NCI-H1417 treated with DMSO at 0.1 percent for 48 hours (cell line): Measurements from ENCODE around the gene BAIAP2L1.
A peak's percentile ranks its signal among the peaks of the same experiment; 100 is the strongest.

Experiments used
- DNase-seq: peaks from one replicate; lab custom pipeline; 2025; lab: John Stamatoyannopoulos, UW

BAIAP2L1 gene

DNA sequence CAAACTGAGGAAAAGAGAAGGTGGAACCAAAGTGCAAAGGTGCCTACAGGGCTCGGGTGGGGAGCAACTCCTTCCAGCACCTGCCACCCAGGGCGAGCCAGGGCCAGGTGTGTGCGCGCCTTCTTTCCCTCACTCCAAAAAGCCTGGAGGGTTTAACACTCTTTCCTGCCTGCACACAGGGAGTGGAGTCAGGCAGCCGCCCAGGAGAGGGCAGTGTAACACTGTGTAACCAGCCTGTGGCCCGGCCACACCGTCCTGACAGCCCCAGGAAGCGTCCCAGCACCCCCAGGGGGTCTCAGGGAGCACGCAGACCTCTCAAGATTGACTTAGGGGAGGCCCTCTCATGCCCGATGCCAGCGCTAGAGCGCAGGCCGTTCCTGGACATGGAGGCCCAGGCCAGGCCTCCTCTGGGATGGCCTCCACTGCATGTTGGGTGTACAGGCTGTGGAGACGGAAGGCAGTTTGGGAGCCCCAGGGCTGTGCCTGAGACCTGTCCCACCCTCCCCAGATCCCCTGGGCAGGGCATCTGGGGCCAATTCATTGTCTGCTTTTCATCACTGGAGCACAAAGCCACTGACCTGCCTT is 106.0 kb downstream of the BAIAP2L1 start:
- no peak for DNase-seq

DNA sequence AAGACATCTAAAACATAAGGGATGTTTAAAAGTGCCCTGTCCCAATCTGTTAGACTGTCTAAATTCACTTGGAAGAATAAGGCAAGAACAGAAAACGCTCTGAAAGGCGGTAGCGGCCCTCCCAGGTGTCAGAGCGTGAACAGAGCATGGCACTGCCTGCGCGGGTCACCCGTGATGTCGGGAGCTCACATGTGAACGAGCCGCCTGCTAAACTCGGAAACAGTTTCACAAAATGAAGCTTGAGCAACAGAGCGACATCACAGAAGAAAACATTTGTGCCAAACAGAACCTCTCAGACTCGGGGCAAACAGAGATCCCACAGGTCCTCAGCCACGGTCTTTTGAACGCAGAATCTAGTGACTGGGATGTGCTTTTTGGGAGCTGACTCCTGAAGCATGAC is 106.6 kb downstream of the BAIAP2L1 start:
- DNase-seq, result no peak

DNA sequence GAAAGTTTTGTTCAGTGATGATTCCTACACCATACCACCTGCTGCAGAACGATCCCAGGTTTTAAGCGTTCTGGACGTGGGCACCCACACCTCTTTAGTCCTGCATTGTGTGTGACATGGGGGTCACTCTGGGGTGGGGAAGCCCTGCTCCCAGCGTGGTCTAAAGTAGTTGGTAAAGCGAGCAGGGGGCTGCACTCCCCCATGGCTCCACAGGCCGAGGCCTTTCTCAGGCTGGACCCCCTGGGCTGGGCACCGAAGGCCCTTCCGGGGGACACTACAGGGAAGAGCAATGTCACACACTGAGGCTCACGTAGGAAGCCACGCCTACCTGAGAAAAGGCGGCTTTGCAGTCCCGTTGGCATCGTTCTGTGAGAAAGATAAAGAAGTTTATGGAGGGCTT is 107.1 kb downstream of the BAIAP2L1 start:
- DNase-seq, result no peak

DNA sequence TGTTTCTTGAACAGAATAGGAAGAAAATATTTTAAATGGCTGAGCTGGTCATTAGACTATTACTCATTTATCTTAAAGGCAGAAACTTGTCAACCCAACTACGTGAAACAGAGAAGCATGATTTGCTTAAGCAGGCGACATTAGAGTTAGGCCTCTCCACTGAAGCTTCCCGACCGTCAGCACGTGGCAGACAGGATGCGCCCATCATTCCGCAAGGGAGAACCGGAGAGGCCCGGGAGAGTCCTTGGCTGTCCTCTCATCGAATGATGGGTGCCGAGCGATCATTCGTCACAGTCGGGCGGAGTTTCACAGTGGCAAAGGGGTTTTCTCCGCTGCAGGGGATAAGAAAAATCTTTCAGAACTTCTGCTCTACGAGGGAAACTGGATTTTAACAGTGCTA is 107.6 kb downstream of the BAIAP2L1 start:
- no peak for DNase-seq

DNA sequence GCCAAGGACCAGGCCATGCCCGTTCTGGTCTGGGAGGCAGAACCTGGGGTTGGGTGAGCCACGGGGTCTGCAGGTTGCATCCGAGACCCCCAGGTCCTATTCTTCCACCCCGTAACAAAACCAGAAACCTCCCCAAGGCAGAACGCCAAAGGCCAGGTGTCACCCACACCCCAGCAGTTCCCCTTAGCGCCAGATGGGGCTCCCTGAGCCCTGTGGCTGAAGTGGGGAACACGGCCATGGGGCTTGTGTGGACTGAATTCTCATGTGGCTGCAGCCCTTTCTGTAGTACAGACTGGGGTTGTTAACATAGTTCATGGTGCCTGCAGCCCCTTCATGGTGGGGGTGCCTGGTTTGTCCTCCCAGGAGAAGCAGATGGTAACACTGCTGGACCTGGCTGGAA is 109.2 kb downstream of the BAIAP2L1 start:
- no peak for DNase-seq

DNA sequence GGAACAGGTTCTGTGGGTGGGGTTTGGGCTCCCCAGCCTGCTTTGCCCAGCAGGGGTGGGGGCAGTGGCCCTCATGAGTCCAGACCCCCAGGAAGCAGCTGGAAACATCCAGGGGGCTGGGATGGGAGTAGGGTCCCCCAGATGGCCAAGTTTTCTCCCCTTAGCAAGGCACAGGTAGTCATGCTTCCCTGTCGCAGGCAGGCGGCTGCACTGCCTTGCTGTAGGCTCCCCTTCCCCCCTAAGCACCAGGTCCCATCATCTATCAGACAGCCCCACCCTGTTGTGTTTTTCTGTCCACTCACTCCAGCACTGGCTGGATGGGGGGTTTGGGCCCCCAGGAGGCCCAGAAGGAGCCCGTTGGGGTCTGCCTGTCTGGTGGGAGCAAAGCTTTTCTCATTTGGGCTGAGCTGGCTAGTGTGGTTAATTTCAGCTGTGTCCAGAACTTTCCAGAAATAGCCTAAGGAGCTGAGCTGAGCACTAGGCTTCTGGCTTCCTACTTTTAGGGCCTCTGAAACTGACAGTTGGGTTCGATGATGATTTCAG is 111.5 kb downstream of the BAIAP2L1 start:
- no peak for DNase-seq

DNA sequence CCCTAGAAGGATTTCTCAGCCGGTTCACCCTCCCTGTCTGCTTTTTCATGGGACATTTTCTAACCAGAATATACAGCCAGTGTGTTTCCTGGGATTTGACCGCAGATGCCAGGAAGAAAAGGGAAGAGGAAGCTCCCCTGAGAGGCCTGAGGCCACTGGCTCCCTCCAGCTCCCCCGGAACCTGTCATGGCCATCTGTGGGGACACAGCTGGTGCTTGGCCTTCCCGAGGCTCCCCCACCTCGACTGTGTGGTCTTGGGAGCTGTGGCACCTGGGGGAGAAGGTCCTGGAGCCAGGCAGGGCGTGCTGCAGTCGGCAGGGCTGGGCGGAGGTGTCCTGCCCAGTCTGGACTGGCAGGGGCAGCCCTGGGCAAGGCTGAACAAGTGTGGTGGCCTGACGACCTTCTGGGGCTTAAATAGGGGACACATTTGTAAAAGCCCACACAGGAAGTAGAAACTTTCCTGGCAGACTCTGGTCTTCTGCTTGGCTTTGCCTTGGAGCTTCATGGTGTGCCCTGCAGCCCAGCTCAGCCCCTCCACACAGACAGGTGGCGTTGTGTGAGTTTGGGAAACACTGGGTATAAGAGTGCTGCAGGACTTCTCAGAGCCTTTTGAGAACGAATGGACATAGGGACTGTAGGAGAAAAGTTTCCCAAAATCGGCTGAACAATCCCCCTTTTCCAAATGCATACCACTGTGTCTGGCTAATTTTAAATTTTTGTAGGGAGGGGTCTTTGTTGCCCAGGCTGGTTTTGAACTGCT is 112.6 kb downstream of the BAIAP2L1 start:
- no peak for DNase-seq

DNA sequence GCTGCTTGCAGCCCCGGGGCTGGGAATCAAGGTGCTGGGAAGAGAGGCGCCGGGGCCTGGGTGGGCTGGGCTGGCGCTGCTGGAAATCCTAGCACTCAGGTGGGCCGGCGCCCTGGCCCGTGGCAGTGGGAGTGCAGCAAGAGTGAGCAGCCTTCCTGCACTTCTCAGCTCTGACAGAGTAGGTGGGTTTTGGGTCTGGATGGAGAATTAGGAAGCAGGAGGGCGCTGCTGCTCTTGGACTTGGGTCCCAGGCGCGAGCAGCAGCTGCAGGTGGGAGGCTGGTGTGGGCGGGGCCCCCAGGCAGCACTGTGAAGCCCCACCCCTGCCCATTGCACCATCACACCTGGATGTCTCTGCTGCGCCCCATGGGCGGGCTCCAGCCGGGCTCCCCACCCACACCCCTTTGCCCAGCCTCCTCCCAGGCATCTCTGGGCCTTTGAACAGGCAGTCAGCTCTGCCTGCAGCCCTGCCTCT is 113.4 kb downstream of the BAIAP2L1 start:
- DNase-seq, result no peak

DNA sequence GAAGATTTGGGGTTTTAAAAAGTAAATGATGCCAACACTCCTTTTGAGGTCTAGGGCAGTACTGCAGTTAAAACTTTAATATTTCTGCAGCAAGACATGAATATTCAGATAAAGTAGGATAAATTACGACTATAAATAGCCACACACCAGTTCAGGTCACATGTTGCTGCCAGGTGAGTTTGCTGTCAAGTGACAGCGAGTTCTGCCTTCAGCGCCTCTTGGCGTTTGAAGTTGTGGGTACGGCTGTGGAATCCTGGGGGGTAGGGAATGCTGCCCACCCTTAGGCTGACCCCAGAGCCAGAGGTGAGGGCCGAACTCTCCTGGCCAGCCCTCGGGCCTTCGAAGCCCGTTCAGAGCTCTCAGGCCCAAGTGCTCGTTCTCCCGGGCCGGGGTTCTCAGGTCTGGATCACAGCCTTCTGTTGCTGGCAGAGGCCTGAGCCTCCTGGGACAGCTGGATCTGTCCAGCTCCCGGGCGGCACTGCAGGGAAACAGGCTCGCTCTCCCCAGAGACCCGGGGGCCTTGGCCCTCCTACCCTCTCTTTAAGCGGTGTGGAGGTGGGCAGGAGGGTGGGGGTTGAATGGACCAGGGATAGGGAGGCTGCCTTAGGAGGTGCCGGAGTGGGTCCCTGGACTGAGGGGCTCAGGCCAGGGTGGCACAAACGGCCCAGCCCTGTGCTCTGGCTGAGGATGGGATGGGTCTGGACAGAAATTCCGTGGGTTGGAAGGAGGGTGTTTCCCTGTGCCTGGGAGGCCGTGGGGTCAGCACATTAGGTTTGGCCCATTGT is 114.0 kb downstream of the BAIAP2L1 start:
- no peak for DNase-seq

DNA sequence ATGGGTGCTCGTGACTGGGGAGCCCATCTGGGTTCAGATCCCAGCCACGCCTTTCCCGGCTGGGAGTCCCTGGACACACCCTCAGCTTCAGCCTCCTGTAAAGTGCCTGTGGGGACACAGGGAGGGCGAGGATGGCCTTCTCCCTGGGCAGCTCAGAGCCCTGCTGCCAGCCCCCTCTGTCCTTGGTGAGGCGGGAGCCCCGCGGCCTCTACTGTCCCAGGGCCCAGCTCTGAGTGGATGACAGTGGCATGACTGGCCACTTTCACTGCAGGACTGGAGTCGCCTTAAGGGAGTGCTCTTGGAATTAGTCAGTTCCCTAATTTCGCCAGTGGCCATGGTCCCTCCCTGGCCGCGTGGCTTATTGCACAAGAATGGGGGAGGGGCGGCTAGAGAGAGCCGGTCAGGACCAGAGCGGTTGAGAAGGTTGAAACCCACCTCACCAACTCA is 114.8 kb downstream of the BAIAP2L1 start:
- DNase-seq, result no peak

DNA sequence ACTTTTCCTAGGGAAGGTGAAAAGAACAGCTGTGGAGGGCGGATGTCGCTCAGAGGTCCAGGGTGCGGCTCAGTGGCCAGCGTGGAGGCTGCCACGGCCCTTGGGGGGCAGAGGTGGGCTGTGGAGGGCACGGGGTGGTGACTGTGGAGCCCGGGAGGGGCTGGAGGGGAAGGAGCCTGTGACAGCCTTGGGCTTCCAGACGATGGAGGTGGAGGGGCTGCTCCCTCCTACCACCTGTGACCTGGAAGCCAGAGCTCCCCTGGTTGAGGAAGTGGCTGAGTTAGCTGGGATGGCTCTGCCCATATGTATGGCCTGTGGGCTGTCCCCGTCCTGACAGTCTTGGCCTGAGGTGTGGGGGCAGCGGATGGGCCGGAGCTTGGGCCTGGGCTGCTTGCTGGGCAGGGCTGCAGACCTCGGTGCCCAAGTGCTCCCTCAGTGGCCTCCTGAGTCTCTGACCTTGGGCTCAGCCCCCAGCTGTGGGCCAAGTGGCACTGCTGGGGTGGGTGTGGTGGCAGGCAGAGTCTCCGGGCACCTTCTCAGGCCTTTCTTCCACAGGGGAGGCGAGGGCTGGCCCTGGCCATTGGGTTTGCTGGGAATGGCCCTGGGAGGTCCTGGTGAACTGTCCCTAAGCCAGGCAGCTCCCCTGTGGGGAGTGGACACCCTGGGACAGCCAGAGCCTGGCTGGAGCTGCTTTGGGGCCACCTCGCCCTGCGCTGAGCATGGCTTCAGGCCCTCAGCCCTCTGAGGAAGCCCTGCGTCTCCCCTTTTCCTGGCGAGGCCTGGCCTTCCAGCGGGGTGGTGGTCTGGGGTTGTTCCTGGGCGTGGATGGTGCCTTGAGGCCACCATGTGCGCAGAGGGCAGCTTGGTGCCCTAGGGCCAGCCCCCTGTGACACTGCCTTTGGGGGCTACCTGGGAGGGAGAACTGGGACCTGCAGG is 115.5 kb downstream of the BAIAP2L1 start:
- no peak for DNase-seq

DNA sequence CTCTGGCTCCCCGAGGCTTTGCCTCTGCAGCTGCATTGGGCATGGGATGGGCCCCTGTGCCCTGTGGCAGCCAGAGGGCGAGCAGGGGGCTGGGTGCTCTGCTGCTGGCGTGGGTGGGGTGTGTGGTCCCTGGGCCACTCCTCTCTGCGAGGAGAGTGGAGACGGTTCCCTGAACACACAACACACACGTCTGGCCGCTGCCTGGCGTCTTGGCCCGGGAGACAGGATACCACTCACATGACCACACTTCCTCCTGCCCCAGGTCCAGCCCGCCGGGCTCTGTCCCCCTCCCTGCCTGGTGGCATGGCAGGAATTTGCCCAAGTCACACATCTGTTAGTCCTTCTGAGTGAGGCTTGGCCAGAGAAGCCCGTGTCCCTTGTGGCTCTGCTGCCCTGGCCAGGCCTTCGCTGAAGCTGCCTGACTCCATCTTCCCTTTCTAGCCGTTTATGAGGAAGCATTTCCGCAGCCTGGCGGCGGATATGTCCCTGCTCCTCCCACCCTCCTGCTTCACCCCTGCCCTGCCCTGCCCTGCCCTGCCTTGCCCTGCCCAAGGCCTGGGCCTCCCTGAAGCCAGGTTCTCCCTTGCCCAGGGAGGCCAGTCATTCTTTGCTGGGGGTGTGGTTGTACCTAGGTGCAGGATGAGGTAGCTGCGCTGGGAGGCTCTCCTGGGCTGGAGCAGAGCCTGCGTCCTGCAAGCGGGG is 116.4 kb downstream of the BAIAP2L1 start:
- DNase-seq, result no peak

DNA sequence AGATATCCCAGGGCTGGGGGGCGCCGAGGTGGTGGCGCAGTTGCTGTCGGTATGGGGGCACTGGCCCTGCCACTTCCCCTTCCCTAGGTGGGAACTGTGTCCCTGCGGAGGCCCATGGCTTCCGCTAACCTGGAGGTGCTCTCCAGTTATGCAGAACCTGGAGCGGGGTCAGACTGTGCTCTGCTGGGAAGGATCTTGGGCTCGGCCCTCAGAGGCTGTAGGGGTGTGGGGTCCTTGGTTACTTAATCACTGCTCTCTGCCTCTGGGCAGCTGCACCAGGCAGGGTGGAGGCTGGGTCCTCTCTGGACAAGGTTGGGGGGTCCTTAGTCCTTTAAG is 117.0 kb downstream of the BAIAP2L1 start:
- DNase-seq, result no peak

DNA sequence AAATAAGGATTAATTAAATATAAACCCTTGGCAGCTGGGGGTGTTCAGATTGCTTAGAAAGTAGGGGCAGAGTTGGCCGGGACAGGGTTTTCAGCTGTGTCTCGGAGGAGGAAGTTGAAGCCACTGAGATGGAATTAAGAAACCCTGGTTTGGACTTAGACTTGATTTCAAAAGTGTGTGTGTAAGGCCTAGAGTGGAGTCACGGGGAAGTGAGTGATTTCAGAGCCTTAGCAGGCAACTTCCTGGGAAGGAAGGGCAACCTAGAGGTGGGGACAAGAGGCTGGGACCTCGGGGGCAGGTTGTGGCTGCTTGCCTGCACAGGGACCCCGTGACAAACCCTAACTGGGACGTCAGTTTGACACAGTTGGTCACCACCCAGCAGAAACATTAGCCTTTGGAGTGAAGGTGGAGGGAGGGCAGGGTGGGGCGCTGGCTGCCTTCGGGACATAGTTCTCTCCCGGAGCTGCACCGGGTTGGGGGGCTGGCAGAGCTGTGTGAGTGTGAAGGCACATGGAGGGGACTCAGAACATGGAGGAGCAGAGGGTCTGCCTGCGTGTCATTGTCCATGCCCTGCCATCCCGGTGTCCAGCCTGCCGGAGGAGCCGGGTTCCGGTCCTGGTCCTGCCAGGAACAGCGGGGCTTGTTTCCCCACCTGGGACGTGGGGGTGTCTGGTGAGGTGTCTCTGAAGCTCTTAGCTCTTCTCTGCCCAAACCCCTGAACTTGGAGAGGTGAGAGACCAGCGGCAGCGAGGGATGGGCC is 117.6 kb downstream of the BAIAP2L1 start:
- no peak for DNase-seq

DNA sequence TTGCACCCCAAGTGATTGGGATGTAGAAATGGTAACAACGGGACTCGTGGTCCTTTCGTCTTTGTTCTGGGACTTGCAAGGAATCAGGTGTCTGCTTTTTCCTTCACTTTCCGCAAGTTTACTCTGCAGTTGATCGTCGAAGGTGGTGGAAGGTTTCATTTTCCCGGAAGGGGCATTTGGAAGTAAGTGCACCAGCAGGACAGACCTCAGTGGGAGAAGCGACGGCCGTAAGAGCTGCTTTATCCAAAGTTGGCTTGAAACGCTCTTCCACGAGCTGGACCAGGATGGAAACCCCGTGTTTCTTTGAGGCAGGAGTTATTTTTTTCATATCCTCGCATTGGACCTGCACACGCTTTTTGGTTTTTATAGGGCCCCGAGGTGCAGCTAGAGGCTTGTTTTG is 118.2 kb downstream of the BAIAP2L1 start:
- no peak for DNase-seq

DNA sequence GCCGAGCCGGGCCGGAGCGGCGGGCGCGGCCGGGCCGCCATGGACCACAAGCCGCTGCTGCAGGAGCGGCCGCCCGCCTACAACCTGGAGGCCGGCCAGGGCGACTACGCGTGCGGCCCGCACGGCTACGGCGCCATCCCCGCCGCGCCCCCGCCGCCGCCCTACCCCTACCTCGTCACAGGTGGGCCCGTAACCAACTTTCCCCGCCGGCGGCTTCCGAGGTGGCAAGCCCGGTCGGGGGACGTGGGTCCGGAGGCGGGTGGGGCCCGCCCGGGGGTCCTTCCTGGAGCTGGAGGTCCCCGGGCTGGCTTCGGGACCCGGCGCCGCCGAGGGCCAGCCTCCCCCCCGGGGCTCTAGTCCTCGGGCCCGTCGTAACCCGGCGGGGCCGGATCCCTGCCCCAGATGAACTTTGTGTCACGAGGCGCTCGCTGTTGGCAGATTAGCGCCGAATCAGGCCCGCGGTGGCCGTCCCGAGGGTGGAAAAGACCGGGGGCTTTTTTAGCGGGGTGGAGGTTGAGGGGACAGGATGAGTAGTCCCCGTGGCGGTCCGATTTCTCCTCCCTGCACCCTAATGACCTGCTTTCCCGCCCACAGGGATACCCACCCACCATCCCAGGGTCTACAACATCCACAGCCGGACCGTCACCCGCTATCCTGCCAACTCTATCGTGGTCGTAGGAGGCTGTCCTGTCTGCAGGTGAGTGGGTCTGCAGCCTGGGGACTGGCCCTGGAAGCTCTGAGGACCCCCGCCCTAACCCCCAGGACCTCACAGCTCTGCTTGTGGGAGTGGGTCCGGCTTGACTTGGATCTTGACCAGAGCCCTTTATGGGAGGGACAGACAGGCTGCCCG is 118.9 kb downstream of the BAIAP2L1 start:
- DNase-seq, result no peak

DNA sequence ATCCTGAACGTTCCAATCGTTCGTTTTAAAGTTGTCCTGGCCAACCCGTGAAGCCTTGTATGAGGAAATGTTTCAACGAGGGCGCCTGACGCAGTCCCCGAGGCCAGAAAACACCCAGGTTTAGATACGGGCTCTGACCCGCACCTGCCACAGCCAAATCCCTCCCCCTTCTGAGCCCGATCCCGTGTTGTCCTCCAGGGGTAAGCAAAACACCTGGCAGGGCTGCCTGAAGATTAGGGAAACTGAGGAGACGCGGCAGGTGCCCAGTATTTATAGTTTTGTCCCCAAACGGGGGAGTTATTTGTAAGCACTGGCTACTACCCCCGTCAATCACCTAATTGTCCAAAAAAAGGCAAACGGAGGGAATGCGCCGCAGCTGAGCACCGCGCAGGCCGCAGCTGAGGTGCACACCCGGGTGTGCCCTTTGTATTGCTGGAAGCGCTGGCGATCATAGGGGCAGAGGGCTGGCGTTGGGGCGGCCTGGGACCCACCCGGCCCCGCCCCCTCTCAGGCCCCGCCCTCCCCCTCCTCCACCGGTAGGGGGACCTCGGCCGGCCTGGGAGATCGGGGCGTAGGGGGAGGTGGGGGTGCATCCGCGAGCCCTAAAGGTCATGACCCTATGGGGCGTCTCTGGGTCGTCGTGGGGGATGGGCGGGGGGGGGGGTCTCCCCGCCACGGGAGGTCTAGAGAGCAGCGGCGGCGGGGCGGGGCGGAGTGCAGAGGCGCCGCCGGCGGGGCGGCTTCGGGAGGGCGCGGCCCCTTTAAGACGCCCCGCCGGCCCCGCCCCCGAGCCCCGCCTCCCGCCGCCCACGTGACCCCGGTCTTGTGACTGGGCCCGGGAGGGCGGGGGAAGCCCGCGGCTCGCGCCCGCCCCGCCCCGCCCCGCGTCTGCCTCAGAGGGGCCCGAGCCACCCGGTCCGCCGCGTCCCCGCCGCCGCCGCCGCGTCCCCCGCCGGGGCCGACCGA is 119.8 kb downstream of the BAIAP2L1 start, which contains the start of gene BRI3:
BRI3 (plus strand) TSS at position 896 of the 966 bp plus-strand sequence. CDS start 110 bp downstream, outside the sequence.
- DNase-seq, result peak; percentile 69

DNA sequence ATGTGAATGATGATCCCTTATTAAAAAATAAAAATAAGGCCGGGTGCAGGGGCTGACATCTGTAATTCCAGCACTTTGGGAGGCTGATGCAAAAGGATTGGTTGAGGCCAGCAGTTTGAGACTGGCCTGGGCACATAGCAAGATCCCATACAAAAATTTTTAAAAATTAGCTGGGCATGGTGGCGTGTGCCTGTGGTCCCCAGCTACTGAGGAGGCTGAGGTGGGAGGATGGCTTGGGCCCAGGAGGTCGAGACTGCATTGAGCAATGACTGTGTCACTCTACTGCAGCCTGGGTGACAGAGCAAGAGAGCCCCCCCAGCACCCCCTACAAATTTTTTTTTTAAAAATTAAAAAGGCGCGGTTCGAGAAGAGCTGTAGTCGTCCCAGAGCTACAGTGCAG is 120.6 kb downstream of the BAIAP2L1 start:
- DNase-seq, result no peak
